ENCODE measurements around the gene MBTPS1. TPM values are rescaled to one million over a fixed set of nuclear protein-coding genes. Genes with fewer than 3 reads are reported as not detected.

The MBTPS1 gene
- total and polyA plus RNA-seq, 4 donors = 28.9 to 108 (median 71.6) TPM

GRCh38 chr16:84087466-84088151 is 29.1 kb downstream of the MBTPS1 start:
- no peak overlapping the region for H3K4me3 ChIP-seq (ENCODE audit: low read length in 2 of 2)
- 84 to 86% methylated on average over 11 of the region's 11 CpGs for WGBS, 2 donors
- H3K27me3 ChIP-seq (ENCODE audit: control insufficient read depth in 1 of 2, insufficient read depth in 2 of 2, low read length in 1 of 2) = no peaks in the 10 kb centered on the region
- no peaks in the 10 kb centered on the region for H3K4me1 ChIP-seq (ENCODE audit: control insufficient read depth in 1 of 2, insufficient read depth in 2 of 2, low read length in 2 of 2)
- intact Hi-C loops (cut with DNase I) = no loop called here
- no peak overlapping the region for H3K27ac ChIP-seq (ENCODE audit: low read depth in 1 of 2, low read length in 2 of 2)
- DNase-seq (no peak), ATAC-seq (ENCODE audit: low FRiP score) (no peak)
- H3K36me3 ChIP-seq (ENCODE audit: control insufficient read depth in 1 of 2, insufficient read depth in 2 of 2, low read length in 1 of 2) = peaks cover 6 to 12% of the 10 kb centered on the region in 2 donors
- H3K9me3 ChIP-seq (ENCODE audit: control insufficient read depth, low read length) = no peaks in the 10 kb centered on the region

GRCh38 chr16:84087001-84087400 is 29.7 kb downstream of the MBTPS1 start:
- Histone ChIP-seq H3K27me3 (ENCODE audit: control insufficient read depth in 1 of 2, insufficient read depth in 2 of 2, low read length in 1 of 2) (no peaks in the 10 kb centered on the region), H3K4me1 (ENCODE audit: control insufficient read depth in 1 of 2, insufficient read depth in 2 of 2, low read length in 2 of 2) (no peaks in the 10 kb centered on the region), H3K4me3 (ENCODE audit: low read length in 2 of 2) (no peak overlapping the region), H3K9me3 (ENCODE audit: control insufficient read depth, low read length) (no peaks in the 10 kb centered on the region), H3K36me3 (ENCODE audit: control insufficient read depth in 1 of 2, insufficient read depth in 2 of 2, low read length in 1 of 2) (peaks cover 6 to 12% of the 10 kb centered on the region in 2 donors), H3K27ac (ENCODE audit: low read depth in 1 of 2, low read length in 2 of 2) (no peak overlapping the region)
- intact Hi-C loops (cut with DNase I) = no loop called here
- DNase-seq (no peak), ATAC-seq (ENCODE audit: low FRiP score) (no peak)
- WGBS, 2 donors = 83 to 84% methylated on average over 12 of the region's 12 CpGs

GRCh38 chr16:84086341-84086740 is 30.4 kb downstream of the MBTPS1 start:
- Histone ChIP-seq H3K4me1 (ENCODE audit: control insufficient read depth in 1 of 2, insufficient read depth in 2 of 2, low read length in 2 of 2) (no peaks in the 10 kb centered on the region), H3K36me3 (ENCODE audit: control insufficient read depth in 1 of 2, insufficient read depth in 2 of 2, low read length in 1 of 2) (peaks cover 6 to 12% of the 10 kb centered on the region in 2 donors), H3K27ac (ENCODE audit: low read depth in 1 of 2, low read length in 2 of 2) (no peak overlapping the region), H3K27me3 (ENCODE audit: control insufficient read depth in 1 of 2, insufficient read depth in 2 of 2, low read length in 1 of 2) (no peaks in the 10 kb centered on the region), H3K4me3 (ENCODE audit: low read length in 2 of 2) (no peak overlapping the region), H3K9me3 (ENCODE audit: control insufficient read depth, low read length) (no peaks in the 10 kb centered on the region)
- no peak for DNase-seq
- no peak for ATAC-seq (ENCODE audit: low FRiP score)
- intact Hi-C loops (cut with DNase I) = no loop called here
- 63 to 66% methylated on average over 11 of the region's 11 CpGs for WGBS, 2 donors

GRCh38 chr16:84085773-84086172 is 31.0 kb downstream of the MBTPS1 start:
- no peak overlapping the region for H3K27ac ChIP-seq (ENCODE audit: low read depth in 1 of 2, low read length in 2 of 2)

GRCh38 chr16:84085271-84085667 is 31.5 kb downstream of the MBTPS1 start:
- H3K4me3 ChIP-seq (ENCODE audit: low read length in 2 of 2) = no peak overlapping the region
- H3K9me3 ChIP-seq (ENCODE audit: control insufficient read depth, low read length) = no peaks in the 10 kb centered on the region
- 85 to 88% methylated on average over 8 of the region's 8 CpGs for WGBS, 2 donors
- H3K36me3 ChIP-seq (ENCODE audit: control insufficient read depth in 1 of 2, insufficient read depth in 2 of 2, low read length in 1 of 2) = peaks cover 6 to 10% of the 10 kb centered on the region in 2 donors
- intact Hi-C loops (cut with DNase I) = loop anchor here in 1 of 2 donors (2.0 kb wide), 1 partner anchor 102 kb away; the partner anchor contains the start of gene TAF1C
- no peaks in the 10 kb centered on the region for H3K27me3 ChIP-seq (ENCODE audit: control insufficient read depth in 1 of 2, insufficient read depth in 2 of 2, low read length in 1 of 2)
- DNase-seq = no peak
- H3K27ac ChIP-seq (ENCODE audit: low read depth in 1 of 2, low read length in 2 of 2) = no peak overlapping the region
- no peak for ATAC-seq (ENCODE audit: low FRiP score)
- H3K4me1 ChIP-seq (ENCODE audit: control insufficient read depth in 1 of 2, insufficient read depth in 2 of 2, low read length in 2 of 2) = no peaks in the 10 kb centered on the region

More at GRCh38 chr16:84085773-84086172, 31.0 kb downstream of the MBTPS1 start:
- 42 to 43% methylated on average over 6 of the region's 6 CpGs for WGBS, 2 donors
- H3K36me3 ChIP-seq (ENCODE audit: control insufficient read depth in 1 of 2, insufficient read depth in 2 of 2, low read length in 1 of 2) = peaks cover 6 to 10% of the 10 kb centered on the region in 2 donors
- ATAC-seq (ENCODE audit: low FRiP score) (no peak), DNase-seq (no peak)
- no peaks in the 10 kb centered on the region for H3K9me3 ChIP-seq (ENCODE audit: control insufficient read depth, low read length)
- no peaks in the 10 kb centered on the region for H3K4me1 ChIP-seq (ENCODE audit: control insufficient read depth in 1 of 2, insufficient read depth in 2 of 2, low read length in 2 of 2)
- H3K4me3 ChIP-seq (ENCODE audit: low read length in 2 of 2) = no peak overlapping the region
- H3K27me3 ChIP-seq (ENCODE audit: control insufficient read depth in 1 of 2, insufficient read depth in 2 of 2, low read length in 1 of 2) = no peaks in the 10 kb centered on the region
- intact Hi-C loops (cut with DNase I) = loop anchor here in 1 of 2 donors (2.0 kb wide), 1 partner anchor 101 kb away; the partner anchor contains the start of gene TAF1C

GRCh38 chr16:84084570-84085270 is 32.0 kb downstream of the MBTPS1 start:
- ATAC-seq (ENCODE audit: low FRiP score) (no peak), DNase-seq (peak in 1 of 2 donors; percentile 61)
- H3K36me3 ChIP-seq (ENCODE audit: control insufficient read depth in 1 of 2, insufficient read depth in 2 of 2, low read length in 1 of 2) = peaks cover 3 to 10% of the 10 kb centered on the region in 2 donors
- H3K9me3 ChIP-seq (ENCODE audit: control insufficient read depth, low read length) = no peaks in the 10 kb centered on the region
- intact Hi-C loops (cut with DNase I) = loop anchor here in 1 of 2 donors (2.0 kb wide), 1 partner anchor 102 kb away; the partner anchor contains the start of gene TAF1C
- WGBS, 2 donors = 57 to 64% methylated on average over 11 of the region's 11 CpGs
- no peaks in the 10 kb centered on the region for H3K27me3 ChIP-seq (ENCODE audit: control insufficient read depth in 1 of 2, insufficient read depth in 2 of 2, low read length in 1 of 2)
- no peaks in the 10 kb centered on the region for H3K4me1 ChIP-seq (ENCODE audit: control insufficient read depth in 1 of 2, insufficient read depth in 2 of 2, low read length in 2 of 2)
- no peak overlapping the region for H3K4me3 ChIP-seq (ENCODE audit: low read length in 2 of 2)
- peak overlapping the region in 1 of 2 donors; percentile 11 for H3K27ac ChIP-seq (ENCODE audit: low read depth in 1 of 2, low read length in 2 of 2)

- Histone ChIP-seq H3K9me3 (ENCODE audit: control insufficient read depth, low read length) (no peaks in the 10 kb centered on the region), H3K27me3 (ENCODE audit: control insufficient read depth in 1 of 2, insufficient read depth in 2 of 2, low read length in 1 of 2) (no peaks in the 10 kb centered on the region), H3K36me3 (ENCODE audit: control insufficient read depth in 1 of 2, insufficient read depth in 2 of 2, low read length in 1 of 2) (peaks cover 0 to 9% of the 10 kb centered on the region in 2 donors), H3K27ac (ENCODE audit: low read depth in 1 of 2, low read length in 2 of 2) (peak overlapping the region in 1 of 2 donors; percentile 2), H3K4me1 (ENCODE audit: control insufficient read depth in 1 of 2, insufficient read depth in 2 of 2, low read length in 2 of 2) (no peaks in the 10 kb centered on the region), H3K4me3 (ENCODE audit: low read length in 2 of 2) (no peak overlapping the region)
- intact Hi-C loops (cut with DNase I) = no loop called here
- peak; percentile 53 for ATAC-seq (ENCODE audit: low FRiP score)
- WGBS, 2 donors = 30 to 31% methylated on average over 11 of the region's 11 CpGs
- peak in 1 of 2 donors; percentile 59 for DNase-seq
These were observed 33.7 kb downstream of the MBTPS1 start for GRCh38 chr16:84082835-84083569.

- no peak overlapping the region for H3K27ac ChIP-seq (ENCODE audit: low read depth in 1 of 2, low read length in 2 of 2)
- intact Hi-C loops (cut with DNase I) = no loop called here
- no peak for ATAC-seq (ENCODE audit: low FRiP score)
- H3K36me3 ChIP-seq (ENCODE audit: control insufficient read depth in 1 of 2, insufficient read depth in 2 of 2, low read length in 1 of 2) = peaks cover 0 to 9% of the 10 kb centered on the region in 2 donors
- no peaks in the 10 kb centered on the region for H3K4me1 ChIP-seq (ENCODE audit: control insufficient read depth in 1 of 2, insufficient read depth in 2 of 2, low read length in 2 of 2)
- no peaks in the 10 kb centered on the region for H3K27me3 ChIP-seq (ENCODE audit: control insufficient read depth in 1 of 2, insufficient read depth in 2 of 2, low read length in 1 of 2)
- 89 to 94% methylated on average over 6 of the region's 6 CpGs for WGBS, 2 donors
- no peaks in the 10 kb centered on the region for H3K9me3 ChIP-seq (ENCODE audit: control insufficient read depth, low read length)
- H3K4me3 ChIP-seq (ENCODE audit: low read length in 2 of 2) = no peak overlapping the region
- no peak for DNase-seq
These were observed 34.6 kb downstream of the MBTPS1 start for GRCh38 chr16:84082110-84082509.
